AG04449 (cell line): Measurements from ENCODE around the gene GMCL2.
"Not testable (repeated sequence)": the region's sequence is repeated elsewhere in the genome, so short reads cannot be mapped to it uniquely, and the experiment has no call there.

ENCODE experiments used
- CTCF ChIA-PET: fragments of 350-600 bp; formaldehyde crosslinking; extraction: SDS; loops from one replicate; lab custom pipeline; 2021; ENCODE audit warnings: antibody characterized with exemption; lab: Yijun Ruan, JAX
- POLR2A ChIA-PET: fragments of 400-600, 350-600 bp; formaldehyde crosslinking; extraction: SDS; loops from one replicate; lab custom pipeline; 2020; ENCODE audit warnings: antibody characterized with exemption, inconsistent platforms; lab: Yijun Ruan, JAX
- DNase-seq: peaks from one replicate; pipeline ENCODE4 v3.0.0-alpha.2; 2010; ENCODE audit warnings: low read depth, low spot score
- H3K4me3 ChIP-seq: 2 replicates; pipeline ENCODE4 v1.5.1; 2011; ENCODE audit warnings: low read depth, mild to moderate bottlenecking, control low read depth, low read length
- CTCF ChIP-seq: IDR thresholded peaks from one replicate; pipeline ENCODE4 v1.5.1; 2011; ENCODE audit warnings: mild to moderate bottlenecking, moderate library complexity, low read length, control low read depth, inconsistent platforms; ENCODE audit not compliant: insufficient read depth; ENCODE audit errors: missing control alignments

The GMCL2 gene

DNA sequence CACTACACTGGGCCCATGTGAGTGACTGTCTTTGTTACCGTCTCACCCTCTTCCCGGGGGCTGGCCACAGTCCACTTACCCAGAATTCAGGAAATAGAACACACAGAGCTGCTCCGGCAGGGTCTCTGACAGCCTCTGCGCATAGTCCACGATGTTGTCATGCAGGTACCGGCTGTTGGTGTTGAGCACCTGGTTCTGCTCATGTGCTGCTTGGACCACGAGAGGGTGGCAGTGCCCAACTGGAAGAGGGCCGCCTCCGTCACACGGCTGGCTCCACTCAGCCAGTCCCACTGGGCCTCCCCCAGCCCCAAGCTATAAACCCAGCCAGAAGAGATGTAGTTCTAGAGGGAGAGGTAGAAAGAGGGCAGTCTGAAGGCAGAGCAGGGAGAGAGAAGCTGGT is 42.7 kb upstream of the GMCL2 start:
- TF ChIP-seq CTCF, result no peak
- CTCF ChIA-PET, result no interaction called here
- POLR2A ChIA-PET, result interaction anchor here (0.8 kb wide), 1 partner anchor 23 kb away, joined by 3 read pairs; no protein-coding TSS in a partner anchor
- no peak overlapping the region for H3K4me3 ChIP-seq
- DNase-seq, result no peak

DNA sequence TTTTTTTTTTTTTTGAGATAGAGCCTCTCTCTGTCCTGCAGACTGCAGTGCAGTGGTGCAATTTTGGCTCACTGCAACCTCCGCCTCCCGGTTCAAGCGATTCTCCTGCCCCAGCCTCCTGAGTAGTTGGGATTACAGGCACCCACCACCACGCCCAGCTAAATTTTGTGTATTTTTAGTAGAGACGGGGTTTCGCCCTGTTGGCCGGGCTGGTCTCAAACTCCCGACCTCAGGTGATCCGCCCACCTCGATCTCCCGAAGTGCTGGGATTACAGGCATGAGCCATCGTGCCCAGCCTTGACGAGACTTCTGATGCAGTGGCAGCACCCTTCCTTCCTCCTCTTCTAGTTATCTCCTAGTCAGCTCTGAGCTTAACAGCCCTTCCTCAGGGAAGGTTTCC is 41.9 kb upstream of the GMCL2 start:
- CTCF ChIA-PET, H3K4me3 ChIP-seq, DNase-seq, POLR2A ChIA-PET: not testable (repeated sequence)

DNA sequence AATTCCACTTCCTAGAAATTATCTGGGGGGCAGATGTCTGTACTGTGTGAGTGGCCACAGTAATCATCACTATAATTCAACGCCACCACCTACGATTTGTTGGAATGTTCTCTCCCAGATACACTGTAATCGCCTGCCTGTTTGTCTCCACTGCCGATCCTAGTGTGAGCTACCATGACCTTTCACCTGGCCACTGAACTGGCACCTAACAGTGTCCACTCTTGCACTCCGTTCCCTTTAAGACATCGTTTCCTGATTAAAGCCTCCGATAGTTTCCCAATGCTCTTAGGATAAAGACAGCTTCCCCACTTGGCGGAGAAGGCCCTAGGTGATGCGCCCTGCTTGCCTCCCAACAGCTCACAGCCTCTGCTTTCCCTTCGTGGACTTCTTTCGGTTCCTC is 41.4 kb upstream of the GMCL2 start:
- TF ChIP-seq CTCF, result no peak
- no peak for DNase-seq
- ChIA-PET POLR2A (no interaction called here), CTCF (no interaction called here)
- no peak overlapping the region for H3K4me3 ChIP-seq

- POLR2A ChIA-PET, result interaction anchor here (0.9 kb wide), 1 partner anchor 9 kb away, joined by 3 read pairs; no protein-coding TSS in a partner anchor
Observed at GRCh38 chr5:178227929-178228328, 40.8 kb upstream of the GMCL2 start.

GRCh38 chr5:178227138-178227659 is 40.0 kb upstream of the GMCL2 start:
- no peak for DNase-seq
- ChIA-PET POLR2A (interaction anchor here (0.9 kb wide), 1 partner anchor 9 kb away, joined by 3 read pairs; no protein-coding TSS in a partner anchor), CTCF (interaction anchor here (1.8 kb wide), 1 partner anchor 11 kb away, joined by 4 read pairs; no protein-coding TSS in a partner anchor)
- no peak overlapping the region for H3K4me3 ChIP-seq
- no peak for TF ChIP-seq CTCF

More at GRCh38 chr5:178227929-178228328, 40.8 kb upstream of the GMCL2 start:
- no peak for DNase-seq
- H3K4me3 ChIP-seq, result no peak overlapping the region
- CTCF ChIA-PET, result no interaction called here
- no peak for TF ChIP-seq CTCF

DNA sequence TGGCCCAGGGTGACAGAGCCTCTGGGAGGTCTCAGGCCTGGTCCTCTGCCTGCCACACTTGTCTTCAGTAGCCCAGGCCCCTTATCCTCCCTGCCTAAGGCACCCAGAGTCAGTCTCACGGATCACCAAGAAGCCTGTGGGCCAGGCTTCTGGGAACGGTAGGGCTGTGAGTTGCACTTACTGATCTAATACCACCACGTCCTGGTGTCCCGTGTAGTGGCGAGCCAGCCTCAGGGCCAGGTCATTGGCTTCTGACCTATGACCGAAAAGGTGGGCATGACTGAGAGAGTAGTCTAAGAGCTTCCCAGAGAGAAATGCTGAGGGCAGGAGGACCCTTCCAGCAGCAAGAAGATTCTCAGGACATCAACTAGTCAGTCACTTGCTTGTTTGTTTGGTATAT is 38.0 kb upstream of the GMCL2 start:
- ChIA-PET CTCF (interaction anchor here (1.1 kb wide), 1 partner anchor 10 kb away, joined by 3 read pairs; no protein-coding TSS in a partner anchor), POLR2A (no interaction called here)

More for the DNA sequence above, 38.0 kb upstream of the GMCL2 start:
- no peak for TF ChIP-seq CTCF
- no peak overlapping the region for H3K4me3 ChIP-seq
- DNase-seq, result no peak
